Neural crest cell (in vitro differentiated cells): Measurements from ENCODE around the gene EGR4. TPM values are rescaled to one million over a fixed set of nuclear protein-coding genes. Genes with fewer than 3 reads are reported as not detected.

Source experiments
- DNase-seq: peaks from one replicate; pipeline ENCODE4 v3.0.0; 2021; ENCODE audit warnings: low read depth, mixed read lengths, low spot score
- H3K27ac Mint-ChIP-seq: one replicate; pipeline ENCODE4 v1.8.0; 2021; ENCODE audit warnings: mild to moderate bottlenecking, mixed read lengths; ENCODE audit not compliant: unreplicated experiment
- H3K27me3 Mint-ChIP-seq: 2 replicates; pipeline ENCODE4 v1.8.0; 2021; ENCODE audit warnings: low read depth, mild to moderate bottlenecking, mixed read lengths
- H3K36me3 Mint-ChIP-seq: 2 replicates; pipeline ENCODE4 v1.8.0; 2021; ENCODE audit warnings: low read depth, mild to moderate bottlenecking, mixed read lengths
- H3K4me1 Mint-ChIP-seq: 2 replicates; pipeline ENCODE4 v1.8.0; 2021; ENCODE audit warnings: mixed read lengths
- H3K4me3 Mint-ChIP-seq: one replicate; pipeline ENCODE4 v1.8.0; 2021; ENCODE audit warnings: mild to moderate bottlenecking, mixed read lengths
- H3K9me3 Mint-ChIP-seq: 2 replicates; pipeline ENCODE4 v1.8.0; 2021; ENCODE audit warnings: mixed read lengths
- total RNA-seq: library from RNA; stranded (reverse); gene quantifications from 2 replicates; pipeline ENCODE4 v1.2.1, GENCODE V29; 2021
- TF ChIP-seq, protein P1 (sequence below): fragments of 200-600 bp; sonication (generic); conservative IDR thresholded peaks from 2 replicates; pipeline ENCODE4 v1.5.0; 2021; ENCODE audit warnings: antibody characterized with exemption, mild to moderate bottlenecking

Gene EGR4
- total RNA-seq, 1 donor from 2014 or later, result not detected

DNA sequence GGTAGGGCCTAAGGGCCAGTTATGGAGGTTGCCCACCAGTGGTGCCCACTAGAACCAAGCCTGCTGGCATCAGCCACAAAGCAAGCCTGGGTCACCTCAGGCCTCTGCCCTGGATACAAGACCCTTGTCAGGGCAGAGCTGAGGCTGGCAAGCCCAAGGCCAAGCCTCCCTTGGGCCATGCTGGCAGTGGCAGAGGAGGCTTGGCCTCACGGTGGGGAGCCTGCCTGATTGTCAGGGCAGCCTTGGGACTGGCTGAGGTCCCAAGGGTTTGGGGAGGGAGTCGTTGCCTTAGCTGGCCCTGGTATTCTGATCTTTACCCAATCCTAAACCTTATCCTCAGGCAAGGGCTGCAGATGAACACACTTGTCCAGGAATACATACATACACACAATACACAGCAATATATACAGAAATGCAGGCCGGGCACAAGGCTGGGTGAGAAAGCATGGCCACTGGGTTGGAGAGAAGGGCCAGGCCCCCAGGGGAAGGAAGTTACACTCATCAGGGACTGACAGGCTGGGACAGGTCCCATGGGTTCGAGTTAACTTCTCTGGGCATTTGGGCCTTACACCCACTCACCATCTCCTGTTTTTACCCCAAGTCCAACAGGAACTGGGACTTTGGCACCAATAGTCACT lies 38.2 kb downstream of the EGR4 start:
- TF ChIP-seq, protein P1, sequence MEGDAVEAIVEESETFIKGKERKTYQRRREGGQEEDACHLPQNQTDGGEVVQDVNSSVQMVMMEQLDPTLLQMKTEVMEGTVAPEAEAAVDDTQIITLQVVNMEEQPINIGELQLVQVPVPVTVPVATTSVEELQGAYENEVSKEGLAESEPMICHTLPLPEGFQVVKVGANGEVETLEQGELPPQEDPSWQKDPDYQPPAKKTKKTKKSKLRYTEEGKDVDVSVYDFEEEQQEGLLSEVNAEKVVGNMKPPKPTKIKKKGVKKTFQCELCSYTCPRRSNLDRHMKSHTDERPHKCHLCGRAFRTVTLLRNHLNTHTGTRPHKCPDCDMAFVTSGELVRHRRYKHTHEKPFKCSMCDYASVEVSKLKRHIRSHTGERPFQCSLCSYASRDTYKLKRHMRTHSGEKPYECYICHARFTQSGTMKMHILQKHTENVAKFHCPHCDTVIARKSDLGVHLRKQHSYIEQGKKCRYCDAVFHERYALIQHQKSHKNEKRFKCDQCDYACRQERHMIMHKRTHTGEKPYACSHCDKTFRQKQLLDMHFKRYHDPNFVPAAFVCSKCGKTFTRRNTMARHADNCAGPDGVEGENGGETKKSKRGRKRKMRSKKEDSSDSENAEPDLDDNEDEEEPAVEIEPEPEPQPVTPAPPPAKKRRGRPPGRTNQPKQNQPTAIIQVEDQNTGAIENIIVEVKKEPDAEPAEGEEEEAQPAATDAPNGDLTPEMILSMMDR, result no peak
- Mint-ChIP-seq H3K4me1 (no peaks in the 10 kb centered on the region), H3K9me3 (no peaks in the 10 kb centered on the region), H3K36me3 (no peaks in the 10 kb centered on the region), H3K27me3 (peaks cover 2% of the 10 kb centered on the region), H3K27ac (no peak overlapping the region), H3K4me3 (peak overlapping the region; percentile 19)
- DNase-seq, result no peak

DNA sequence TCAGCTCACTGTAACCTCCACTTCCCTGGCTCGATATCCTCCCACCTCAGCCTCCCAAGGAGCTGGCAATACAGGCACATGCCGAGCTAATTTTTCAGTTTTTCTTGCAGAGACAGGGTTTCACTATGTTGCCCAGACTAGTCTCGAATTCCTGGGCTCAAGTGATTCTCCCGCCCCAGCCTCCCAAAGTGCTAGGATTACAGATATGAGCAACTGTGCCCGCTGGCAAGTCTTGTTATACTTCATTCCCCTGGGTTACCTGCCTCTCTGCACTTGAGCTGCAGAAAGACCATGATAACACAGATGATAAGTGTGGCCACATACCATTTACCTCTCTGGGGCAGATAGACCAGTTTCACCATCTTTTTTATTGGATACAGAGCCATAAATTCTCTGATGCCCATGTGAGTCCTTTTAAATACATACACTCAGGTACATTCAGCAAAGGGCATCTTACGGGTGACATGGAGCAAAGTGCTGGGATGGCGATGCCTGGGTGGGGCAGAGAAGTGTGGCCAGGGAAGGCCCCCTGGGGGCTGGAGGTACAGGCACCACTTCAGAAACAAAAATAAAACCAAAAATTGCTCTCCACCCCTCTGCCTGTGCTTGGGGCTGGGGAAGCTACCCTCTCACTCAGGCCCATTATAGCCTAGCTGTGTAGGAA lies 38.9 kb downstream of the EGR4 start:
- H3K27me3 Mint-ChIP-seq, result peaks cover 2% of the 10 kb centered on the region
- H3K4me3 Mint-ChIP-seq, result no peak overlapping the region
- TF ChIP-seq, protein P1, result no peak
- H3K36me3 Mint-ChIP-seq, result peaks cover 2% of the 10 kb centered on the region
- H3K9me3 Mint-ChIP-seq, result no peaks in the 10 kb centered on the region
- no peak for DNase-seq
- H3K27ac Mint-ChIP-seq, result no peak overlapping the region
- no peaks in the 10 kb centered on the region for H3K4me1 Mint-ChIP-seq

DNA sequence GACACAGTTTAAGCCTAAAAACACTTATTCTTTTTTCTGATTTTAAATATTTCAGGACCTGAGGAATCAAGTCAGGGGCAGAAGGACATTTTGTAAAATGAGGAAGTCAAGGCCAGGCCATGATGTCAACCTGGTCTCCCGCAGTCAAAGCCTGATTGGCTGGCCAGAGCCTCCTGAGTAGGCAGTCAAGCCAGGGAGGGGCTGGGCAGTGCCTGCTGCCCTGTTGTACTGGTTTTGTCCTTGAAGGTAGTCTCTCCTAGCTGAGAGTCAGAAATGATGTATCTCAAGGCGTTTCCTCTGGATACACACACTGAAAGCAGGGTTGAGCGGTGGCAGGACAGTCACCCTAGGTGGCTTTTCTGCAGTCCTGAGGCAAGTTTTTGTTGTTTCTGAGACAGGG lies 39.4 kb downstream of the EGR4 start:
- no peak for DNase-seq
- no peak overlapping the region for H3K4me3 Mint-ChIP-seq
- H3K27ac Mint-ChIP-seq, result no peak overlapping the region
- TF ChIP-seq, protein P1, result no peak
- peaks cover 4% of the 10 kb centered on the region for H3K36me3 Mint-ChIP-seq
- no peaks in the 10 kb centered on the region for H3K9me3 Mint-ChIP-seq
- H3K27me3 Mint-ChIP-seq, result peaks cover 2% of the 10 kb centered on the region
- H3K4me1 Mint-ChIP-seq, result no peaks in the 10 kb centered on the region

DNA sequence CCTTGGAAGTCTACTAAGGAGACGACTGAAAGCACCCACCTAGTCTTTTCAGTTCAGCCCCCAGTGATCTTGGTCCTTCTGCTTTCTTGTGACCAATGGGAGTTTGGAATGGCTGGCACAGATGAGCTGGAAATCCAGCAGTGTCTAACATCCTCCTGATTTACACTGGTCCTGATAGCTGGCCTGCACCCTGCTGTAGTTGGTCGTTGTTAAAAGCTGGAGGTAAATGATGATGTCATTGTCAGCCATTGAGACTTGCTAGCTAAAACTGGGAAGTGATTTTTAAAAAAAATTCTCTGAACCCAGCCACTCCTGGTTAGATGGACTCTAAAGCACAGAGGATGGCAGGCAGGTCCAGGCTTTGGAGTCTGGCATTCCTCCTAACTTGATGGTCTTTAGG lies 39.9 kb downstream of the EGR4 start:
- no peak for DNase-seq
- Mint-ChIP-seq H3K9me3 (no peaks in the 10 kb centered on the region), H3K4me1 (no peaks in the 10 kb centered on the region), H3K27me3 (peaks cover 2% of the 10 kb centered on the region), H3K36me3 (peaks cover 4% of the 10 kb centered on the region), H3K27ac (no peak overlapping the region), H3K4me3 (no peak overlapping the region)
- TF ChIP-seq, protein P1, result no peak

DNA sequence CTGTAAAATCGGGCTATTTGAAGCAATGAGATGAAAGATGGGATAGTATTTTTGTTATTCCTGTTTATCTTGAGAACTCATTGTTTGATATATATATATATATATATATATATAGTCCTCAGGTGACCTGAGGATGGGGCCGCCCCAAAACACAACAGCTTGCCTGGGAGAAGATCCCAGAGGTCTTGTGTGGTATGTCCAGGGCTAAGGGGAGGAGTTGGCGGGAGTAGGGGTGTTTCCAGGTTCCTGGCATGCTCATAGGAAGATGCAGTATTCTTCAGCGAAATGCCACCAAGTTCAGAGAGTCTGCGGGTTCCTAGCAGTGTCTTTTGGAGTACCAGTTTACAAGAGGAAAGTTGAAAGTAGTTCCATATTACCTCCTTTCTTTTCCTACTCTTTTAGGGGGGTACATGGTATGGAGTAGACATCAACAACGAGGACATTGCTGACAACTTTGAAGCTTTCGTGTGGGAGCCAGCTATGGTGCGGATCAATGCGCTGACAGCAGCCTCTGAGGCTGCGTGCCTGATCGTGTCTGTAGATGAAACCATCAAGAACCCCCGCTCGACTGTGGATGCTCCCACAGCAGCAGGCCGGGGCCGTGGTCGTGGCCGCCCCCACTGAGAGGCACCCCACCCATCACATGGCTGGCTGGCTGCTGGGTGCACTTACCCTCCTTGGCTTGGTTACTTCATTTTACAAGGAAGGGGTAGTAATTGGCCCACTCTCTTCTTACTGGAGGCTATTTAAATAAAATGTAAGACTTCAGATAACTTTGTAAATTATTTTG lies 40.9 kb downstream of the EGR4 start:
- Mint-ChIP-seq H3K4me1 (no peaks in the 10 kb centered on the region), H3K9me3 (no peaks in the 10 kb centered on the region), H3K4me3 (no peak overlapping the region), H3K27ac (no peak overlapping the region), H3K27me3 (peaks cover 2% of the 10 kb centered on the region), H3K36me3 (peaks cover 4% of the 10 kb centered on the region)
- TF ChIP-seq, protein P1, result no peak
- no peak for DNase-seq
